HG03159 (cell line): ENCODE measurements around the gene MMD.

Source experiments
- ATAC-seq: cut with Tn5 transposase; IDR thresholded peaks from one replicate; pipeline ENCODE4 v1.9.1; 2021; ENCODE audit warnings: mild to moderate bottlenecking, moderate library complexity; ENCODE audit not compliant: unreplicated experiment

Gene MMD

GRCh38 chr17:55356434-55357328 is 65.0 kb downstream of the MMD start:
- peak; percentile 97 for ATAC-seq

GRCh38 chr17:55354941-55355340 is 66.7 kb downstream of the MMD start:
- ATAC-seq, result no peak

- no peak for ATAC-seq
Measured at GRCh38 chr17:55354010-55354409, 67.6 kb downstream of the MMD start.

- no peak for ATAC-seq
Measured at GRCh38 chr17:55351226-55351625, 70.4 kb downstream of the MMD start.

GRCh38 chr17:55350825-55351205 is 70.8 kb downstream of the MMD start:
- ATAC-seq, result no peak

GRCh38 chr17:55348749-55349354 is 72.8 kb downstream of the MMD start:
- ATAC-seq, result peak; percentile 72

GRCh38 chr17:55347341-55347740 is 74.3 kb downstream of the MMD start:
- no peak for ATAC-seq

GRCh38 chr17:55346658-55347057 is 75.0 kb downstream of the MMD start:
- ATAC-seq, result no peak

- no peak for ATAC-seq
Measured at GRCh38 chr17:55345132-55345531, 76.5 kb downstream of the MMD start.

GRCh38 chr17:55344514-55344997 is 77.1 kb downstream of the MMD start:
- ATAC-seq, result no peak

- ATAC-seq, result no peak
Measured at GRCh38 chr17:55343900-55344513, 77.6 kb downstream of the MMD start.

- ATAC-seq, result no peak
Measured at GRCh38 chr17:55342800-55343585, 78.6 kb downstream of the MMD start.
